Measurements from ENCODE around the gene PTEN. TPM values are rescaled to one million over a fixed set of nuclear protein-coding genes. Genes with fewer than 3 reads are reported as not detected.

Gene PTEN
- total RNA-seq, 1 experiment from 2014 or later = 58.7 TPM

DNA sequence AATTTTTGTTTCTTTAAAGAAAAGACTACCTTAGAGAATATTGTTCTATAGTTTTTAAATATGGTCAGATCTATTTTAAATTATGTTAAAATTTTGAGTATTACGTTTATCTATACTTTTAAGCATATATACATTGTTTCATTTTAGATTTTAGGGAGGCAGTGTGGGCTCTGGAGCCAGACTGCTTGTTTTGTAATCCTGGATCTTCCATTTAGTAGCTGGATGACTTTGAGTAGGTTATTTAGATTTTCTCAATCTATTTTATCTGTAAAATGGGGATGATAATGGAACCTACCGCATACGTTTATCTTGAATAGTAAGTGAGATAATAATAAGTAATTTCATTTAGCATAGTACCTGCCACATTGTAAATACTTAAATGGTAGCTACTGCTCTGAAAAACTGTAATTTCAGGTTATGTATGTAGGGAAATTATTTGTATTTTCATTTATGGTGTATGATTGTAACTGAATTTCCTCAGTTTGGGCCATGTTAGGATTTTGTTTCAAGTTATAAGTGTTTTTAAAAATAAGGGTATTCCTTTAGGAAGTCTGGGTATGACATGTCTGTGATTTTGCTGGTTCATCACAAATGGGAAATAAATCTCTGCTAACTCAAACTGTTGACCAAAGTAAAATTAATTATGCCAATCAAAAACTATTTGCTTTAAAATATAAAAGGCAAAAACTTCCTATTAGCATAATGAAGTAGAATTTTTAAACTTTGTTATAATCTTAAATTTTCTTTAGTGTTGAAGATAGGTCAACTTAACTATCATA is 6.5 kb downstream of the PTEN start:
- Histone ChIP-seq H4K20me1 (ENCODE audit: insufficient read depth) (peaks cover 7% of the 10 kb centered on the region; the same call in 1 of the 2 replicates), H3K79me2 (ENCODE audit: insufficient read depth, low read length) (peaks cover 99% of the 10 kb centered on the region), H3K4me2 (ENCODE audit: low read length) (no peak overlapping the region), H3K9me2 (ENCODE audit: insufficient read depth) (no peaks in the 10 kb centered on the region), H3K27me3 (ENCODE audit: insufficient read depth, low read length) (no peaks in the 10 kb centered on the region), H3K4me1 (ENCODE audit: control insufficient read depth in 1 of 2, insufficient read depth in 2 of 2, low read length in 2 of 2) (peaks cover 8 to 14% of the 10 kb centered on the region in 2 experiments; a peak in 3 of 4 replicates), H3K9ac (ENCODE audit: low read length) (no peak overlapping the region), H3K27ac (ENCODE audit: low read depth, low read length) (no peak overlapping the region), H3K4me3 (replicated peaks in 1 of 2; ENCODE audit: low read depth in 1 of 2, low read length in 2 of 2) (no peak overlapping the region), H2AFZ (ENCODE audit: low read depth, low read length, poor library complexity, severe bottlenecking) (no peak overlapping the region), H3K36me3 (ENCODE audit: control insufficient read depth in 1 of 2, insufficient read depth in 2 of 2, low read length in 2 of 2) (0 out of 4 replicates have a peak, but pooled peaks cover 0 to 6% of the 10 kb centered on the region in 2 experiments), H3K9me3 (ENCODE audit: control insufficient read depth in 1 of 2, insufficient read depth in 1 of 2, low read depth in 1 of 2, low read length in 2 of 2) (no peaks in the 10 kb centered on the region)
- ATAC-seq (no peak), DNase-seq (ENCODE audit: low read depth, low spot score) (no peak)
- BruUV-seq (replicated peaks) = no TSS peak
- ChIA-PET CTCF (interaction anchor here (1.2 kb wide), 1 partner anchor 244 kb away, joined by 4 read pairs; no protein-coding TSS in a partner anchor), RAD21 (ENCODE audit: low non-redundant PET in 1 of 2, low total read pairs in 2 of 2, uncharacterized antibody in 2 of 2, unreplicated experiment in 2 of 2) (no interaction called here), POLR2A (interaction anchor here (0.7 to 0.9 kb wide), 2 partner anchors 15 to 1197 kb away, joined by 4 read pairs; no protein-coding TSS in a partner anchor)
- intact Hi-C loops (cut with micrococcal nuclease) = no loop called here
- TF ChIP-seq SRF (IDR thresholded peaks at IDR 0.05; ENCODE audit: low read depth) = no peak
- TF ChIP-seq POLR2AphosphoS5 (IDR thresholded peaks at IDR 0.05; ENCODE audit: low read depth, low read length) = no peak
- TF ChIP-seq EZH2phosphoT487 (IDR thresholded peaks at IDR 0.05; ENCODE audit: borderline replicate concordance) = no peak
- TF ChIP-seq, protein P1, sequence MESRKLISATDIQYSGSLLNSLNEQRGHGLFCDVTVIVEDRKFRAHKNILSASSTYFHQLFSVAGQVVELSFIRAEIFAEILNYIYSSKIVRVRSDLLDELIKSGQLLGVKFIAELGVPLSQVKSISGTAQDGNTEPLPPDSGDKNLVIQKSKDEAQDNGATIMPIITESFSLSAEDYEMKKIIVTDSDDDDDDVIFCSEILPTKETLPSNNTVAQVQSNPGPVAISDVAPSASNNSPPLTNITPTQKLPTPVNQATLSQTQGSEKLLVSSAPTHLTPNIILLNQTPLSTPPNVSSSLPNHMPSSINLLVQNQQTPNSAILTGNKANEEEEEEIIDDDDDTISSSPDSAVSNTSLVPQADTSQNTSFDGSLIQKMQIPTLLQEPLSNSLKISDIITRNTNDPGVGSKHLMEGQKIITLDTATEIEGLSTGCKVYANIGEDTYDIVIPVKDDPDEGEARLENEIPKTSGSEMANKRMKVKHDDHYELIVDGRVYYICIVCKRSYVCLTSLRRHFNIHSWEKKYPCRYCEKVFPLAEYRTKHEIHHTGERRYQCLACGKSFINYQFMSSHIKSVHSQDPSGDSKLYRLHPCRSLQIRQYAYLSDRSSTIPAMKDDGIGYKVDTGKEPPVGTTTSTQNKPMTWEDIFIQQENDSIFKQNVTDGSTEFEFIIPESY (IDR thresholded peaks at IDR 0.05; ENCODE audit: extremely low read depth, insufficient replicate concordance, low read length) = no peak
- TF ChIP-seq ATF3 (IDR thresholded peaks at IDR 0.05) = no peak
- TF ChIP-seq ZNF274 (IDR thresholded peaks at IDR 0.05; ENCODE audit: low read depth, low read length) = no peak
- TF ChIP-seq CEBPB (IDR thresholded peaks at IDR 0.05; ENCODE audit: low read depth) = no peak
- no peak for TF ChIP-seq JUND (IDR thresholded peaks at IDR 0.05)
- no peak for TF ChIP-seq MAX (IDR thresholded peaks at IDR 0.05)
- TF ChIP-seq, protein P2, sequence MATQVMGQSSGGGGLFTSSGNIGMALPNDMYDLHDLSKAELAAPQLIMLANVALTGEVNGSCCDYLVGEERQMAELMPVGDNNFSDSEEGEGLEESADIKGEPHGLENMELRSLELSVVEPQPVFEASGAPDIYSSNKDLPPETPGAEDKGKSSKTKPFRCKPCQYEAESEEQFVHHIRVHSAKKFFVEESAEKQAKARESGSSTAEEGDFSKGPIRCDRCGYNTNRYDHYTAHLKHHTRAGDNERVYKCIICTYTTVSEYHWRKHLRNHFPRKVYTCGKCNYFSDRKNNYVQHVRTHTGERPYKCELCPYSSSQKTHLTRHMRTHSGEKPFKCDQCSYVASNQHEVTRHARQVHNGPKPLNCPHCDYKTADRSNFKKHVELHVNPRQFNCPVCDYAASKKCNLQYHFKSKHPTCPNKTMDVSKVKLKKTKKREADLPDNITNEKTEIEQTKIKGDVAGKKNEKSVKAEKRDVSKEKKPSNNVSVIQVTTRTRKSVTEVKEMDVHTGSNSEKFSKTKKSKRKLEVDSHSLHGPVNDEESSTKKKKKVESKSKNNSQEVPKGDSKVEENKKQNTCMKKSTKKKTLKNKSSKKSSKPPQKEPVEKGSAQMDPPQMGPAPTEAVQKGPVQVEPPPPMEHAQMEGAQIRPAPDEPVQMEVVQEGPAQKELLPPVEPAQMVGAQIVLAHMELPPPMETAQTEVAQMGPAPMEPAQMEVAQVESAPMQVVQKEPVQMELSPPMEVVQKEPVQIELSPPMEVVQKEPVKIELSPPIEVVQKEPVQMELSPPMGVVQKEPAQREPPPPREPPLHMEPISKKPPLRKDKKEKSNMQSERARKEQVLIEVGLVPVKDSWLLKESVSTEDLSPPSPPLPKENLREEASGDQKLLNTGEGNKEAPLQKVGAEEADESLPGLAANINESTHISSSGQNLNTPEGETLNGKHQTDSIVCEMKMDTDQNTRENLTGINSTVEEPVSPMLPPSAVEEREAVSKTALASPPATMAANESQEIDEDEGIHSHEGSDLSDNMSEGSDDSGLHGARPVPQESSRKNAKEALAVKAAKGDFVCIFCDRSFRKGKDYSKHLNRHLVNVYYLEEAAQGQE (IDR thresholded peaks at IDR 0.05; ENCODE audit: low read depth) = no peak
- TF ChIP-seq POLR2A (IDR thresholded peaks at IDR 0.05; ENCODE audit: borderline replicate concordance, extremely low read depth, insufficient read depth, insufficient read length) = no peak
